ENCODE data around the gene SLC26A5.

SLC26A5 gene

GRCh38 chr7:103346396-103346795, 99.6 kb downstream of the SLC26A5 start:
- no peak for DNase-seq (ENCODE audit: low read depth)

- peak; percentile 70 for DNase-seq (ENCODE audit: low read depth)
Measured at GRCh38 chr7:103344453-103345149, 101.4 kb downstream of the SLC26A5 start, which contains the start of gene DNAJC2. Gene DNAJC2 (minus strand): TSS chr7:103344767. CDS start chr7:103344622, 145 bp downstream.

GRCh38 chr7:103343758-103344452, 102.1 kb downstream of the SLC26A5 start:
- DNase-seq (ENCODE audit: low read depth): no peak

DNA sequence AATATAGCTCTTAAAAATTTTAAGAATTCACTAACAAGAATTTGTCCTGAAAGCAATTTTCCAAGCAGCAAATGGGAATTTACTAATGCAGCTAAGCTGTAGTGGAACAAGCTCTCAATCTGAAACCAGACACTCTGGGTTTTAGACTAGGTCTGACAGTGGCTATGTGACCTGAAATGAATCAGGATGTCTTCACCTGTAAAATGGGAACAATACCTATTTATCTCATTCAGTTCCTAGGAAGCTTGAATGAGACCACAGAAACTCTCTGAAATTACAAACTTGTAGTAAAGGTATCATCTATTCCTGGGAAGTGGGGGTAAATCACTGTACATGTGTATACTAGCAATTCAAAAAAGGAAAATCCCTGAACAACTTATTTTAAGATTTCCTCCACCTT, 102.7 kb downstream of the SLC26A5 start:
- no peak for DNase-seq (ENCODE audit: low read depth)

- DNase-seq (ENCODE audit: low read depth): no peak
Measured at GRCh38 chr7:103341466-103341865, 104.5 kb downstream of the SLC26A5 start.

GRCh38 chr7:103338864-103339263, 107.1 kb downstream of the SLC26A5 start:
- DNase-seq (ENCODE audit: low read depth): no peak

- no peak for DNase-seq (ENCODE audit: low read depth)
Measured at GRCh38 chr7:103336761-103337160, 109.2 kb downstream of the SLC26A5 start.

GRCh38 chr7:103325744-103326143, 120.3 kb downstream of the SLC26A5 start:
- DNase-seq (ENCODE audit: low read depth): no peak
